HG03095 (cell line): ENCODE measurements around the gene NABP1.
A peak's percentile ranks its signal among the peaks of the same experiment; 100 is the strongest.

ENCODE experiments used
- ATAC-seq: cut with Tn5 transposase; IDR thresholded peaks from one replicate; pipeline ENCODE4 v1.9.1; 2021; ENCODE audit warnings: moderate library complexity; ENCODE audit not compliant: unreplicated experiment

NABP1 gene

DNA sequence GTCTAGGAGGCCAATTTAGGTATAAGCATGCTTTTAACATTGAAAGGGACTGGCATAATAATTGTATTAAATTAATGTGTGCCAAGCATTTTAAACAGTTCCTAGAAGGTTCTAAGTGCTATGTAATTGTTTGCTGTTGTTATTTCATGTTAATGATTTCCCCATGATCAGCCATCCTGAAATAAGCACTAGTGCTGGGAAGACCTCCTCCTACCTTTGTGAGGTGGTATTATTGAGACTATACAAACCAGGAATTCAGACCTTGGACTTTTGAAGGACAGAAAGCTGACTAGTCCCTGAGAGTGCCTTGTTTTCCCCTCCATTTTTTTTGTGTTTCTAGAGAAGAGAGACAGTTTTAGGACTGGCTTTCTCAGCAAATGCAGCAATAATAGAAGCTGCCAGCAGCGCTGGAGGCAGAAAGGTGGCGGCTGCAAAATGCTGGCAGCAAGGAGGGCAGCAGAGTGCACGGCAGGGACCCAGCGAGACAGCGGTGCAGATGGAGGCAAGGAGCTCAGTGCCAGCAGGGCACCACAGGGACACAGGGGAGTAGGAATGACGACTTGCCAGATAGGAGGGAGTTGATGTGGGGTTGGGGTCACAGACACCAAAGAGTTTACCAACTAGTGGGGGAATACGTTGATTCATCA lies 25.3 kb downstream of the NABP1 start:
- ATAC-seq: no peak

DNA sequence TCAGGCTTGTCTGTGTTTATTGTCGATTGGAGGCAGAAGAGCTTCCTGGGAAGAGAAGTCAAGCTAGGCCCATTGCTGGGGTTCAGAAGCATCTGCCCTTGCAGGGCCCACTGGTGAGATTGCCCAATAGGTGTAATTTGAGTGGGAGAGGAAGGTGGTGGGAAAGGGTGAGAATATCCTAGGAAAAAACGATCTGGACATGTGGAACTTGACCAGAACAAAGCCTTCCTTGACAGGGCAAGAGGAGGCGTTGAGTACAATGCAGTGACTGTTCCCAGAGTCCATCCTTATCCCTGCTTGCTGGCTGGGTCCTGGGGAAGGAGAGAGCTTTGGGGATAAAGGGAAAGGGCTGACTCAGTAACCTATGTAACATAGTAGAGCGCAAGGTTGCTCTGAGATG lies 27.1 kb downstream of the NABP1 start:
- no peak for ATAC-seq

GRCh38 chr2:191705701-191706100 lies 27.8 kb downstream of the NABP1 start:
- no peak for ATAC-seq

- no peak for ATAC-seq
Observed at GRCh38 chr2:191706791-191707190, 28.9 kb downstream of the NABP1 start.

- ATAC-seq: no peak
Observed at GRCh38 chr2:191707542-191707941, 29.6 kb downstream of the NABP1 start.

DNA sequence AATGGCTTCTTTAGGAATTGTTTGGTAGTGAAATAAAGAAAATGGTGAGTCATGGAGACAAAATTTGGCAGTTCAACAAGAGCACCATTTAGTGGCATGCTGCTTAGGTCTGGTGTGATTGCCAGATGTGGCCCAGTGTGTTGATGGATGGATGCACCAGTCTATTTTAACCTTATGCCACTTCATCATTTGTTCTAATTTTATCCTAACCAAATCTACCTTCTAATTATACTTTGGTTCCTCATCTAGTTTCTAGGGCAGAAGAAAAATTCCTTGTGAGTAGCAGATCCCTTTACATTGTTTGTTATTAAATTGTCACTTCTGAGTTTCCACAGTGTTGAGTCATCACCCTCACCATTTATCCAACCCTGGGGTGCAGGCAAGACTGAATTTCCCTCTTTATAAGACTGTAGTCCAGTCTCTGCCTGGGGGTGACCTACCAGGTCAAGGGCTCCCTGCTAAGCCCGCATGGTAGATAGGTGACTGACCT lies 32.5 kb downstream of the NABP1 start:
- ATAC-seq: no peak

- no peak for ATAC-seq
Observed at GRCh38 chr2:191711621-191712020, 33.7 kb downstream of the NABP1 start.

DNA sequence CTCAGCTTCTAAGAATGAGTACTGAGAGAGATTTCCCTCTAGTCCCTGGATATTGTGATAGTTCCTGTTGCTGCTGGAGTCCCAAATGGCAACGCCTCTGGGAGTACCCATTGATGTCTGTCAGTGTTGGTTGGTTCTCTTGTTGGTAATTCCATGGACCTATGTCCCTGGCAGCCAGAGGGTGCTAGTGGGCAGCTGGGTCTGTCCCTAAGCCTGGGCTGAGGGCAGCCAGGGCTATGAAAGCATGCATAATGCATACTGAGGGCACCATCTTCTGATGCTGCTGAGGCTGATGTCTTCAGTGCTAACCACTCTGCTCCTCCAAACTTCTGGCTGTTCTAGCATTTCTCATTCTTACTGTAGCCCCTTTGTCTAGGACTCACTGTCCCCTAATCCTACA lies 35.9 kb downstream of the NABP1 start:
- ATAC-seq: no peak

- no peak for ATAC-seq
Observed at GRCh38 chr2:191714925-191715324, 37.0 kb downstream of the NABP1 start.

GRCh38 chr2:191715471-191715870 lies 37.5 kb downstream of the NABP1 start:
- ATAC-seq: no peak

GRCh38 chr2:191719261-191719660 lies 41.3 kb downstream of the NABP1 start:
- ATAC-seq: no peak

DNA sequence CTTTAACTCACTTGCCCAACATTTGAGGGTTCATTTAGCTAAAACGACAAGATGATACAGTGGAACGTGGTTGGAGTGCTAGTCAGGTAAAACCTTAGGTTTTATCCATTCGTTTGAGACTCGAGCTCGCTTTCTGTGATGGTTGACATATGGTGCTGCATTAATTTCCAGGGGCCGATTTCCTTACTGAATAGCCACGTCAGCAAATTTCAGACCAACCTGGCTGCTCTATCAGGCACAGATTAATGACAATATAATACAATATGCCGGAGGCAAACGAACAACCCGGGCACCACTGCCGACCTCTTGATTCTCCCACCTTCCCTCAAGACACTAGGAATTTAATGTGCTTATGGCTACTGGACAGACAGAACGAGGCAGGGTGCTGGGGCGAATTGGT lies 42.0 kb downstream of the NABP1 start:
- no peak for ATAC-seq

- ATAC-seq: no peak
Observed at GRCh38 chr2:191721331-191721730, 43.4 kb downstream of the NABP1 start.

GRCh38 chr2:191724015-191724414 lies 46.1 kb downstream of the NABP1 start:
- peak; percentile 75 for ATAC-seq

GRCh38 chr2:191728750-191729624 lies 51.1 kb downstream of the NABP1 start:
- ATAC-seq: no peak

GRCh38 chr2:191730263-191730662 lies 52.3 kb downstream of the NABP1 start:
- ATAC-seq: no peak
